Activated B cell treated with CpG ODN at 0.5 μM for 24 hours (primary cell): ENCODE data around the gene MAPK1IP1L. TPM values are rescaled to one million over a fixed set of nuclear protein-coding genes. Genes with fewer than 3 reads are reported as not detected.
"Not testable (repeated sequence)": the region's sequence is repeated elsewhere in the genome, so short reads cannot be mapped to it uniquely, and the experiment has no call there.

Experiments
- ATAC-seq: fragments of 200-7000 bp; cut with Tn5 transposase; one replicate; pipeline ENCODE4 v1.10.0; 2021; ENCODE audit warnings: low read depth, mild to moderate bottlenecking, moderate library complexity
- CTCF ChIA-PET: fragments of 350-600 bp; sonication (Branson Sonifier 250); formaldehyde crosslinking; loops from one replicate; lab custom pipeline; 2021; ENCODE audit warnings: antibody characterized with exemption; lab: Charles Lee
- POLR2A ChIA-PET: fragments of 350-600 bp; sonication (Branson Sonifier 250); formaldehyde crosslinking; loops from one replicate; lab custom pipeline; 2021; ENCODE audit warnings: antibody characterized with exemption; lab: Charles Lee
- DNase-seq: peaks from one replicate; pipeline ENCODE4 v3.0.0; 2022
- H3K27ac Mint-ChIP-seq: one replicate; pipeline ENCODE4 v1.8.0; 2020; ENCODE audit warnings: mixed read lengths
- H3K27me3 Mint-ChIP-seq: one replicate; pipeline ENCODE4 v1.8.0; 2021; ENCODE audit warnings: mixed read lengths
- H3K36me3 Mint-ChIP-seq: one replicate; pipeline ENCODE4 v1.8.0; 2021; ENCODE audit warnings: low read depth, mixed read lengths
- H3K4me1 Mint-ChIP-seq: one replicate; pipeline ENCODE4 v1.8.0; 2021; ENCODE audit warnings: mixed read lengths
- H3K4me3 Mint-ChIP-seq: one replicate; pipeline ENCODE4 v1.8.0; 2020; ENCODE audit warnings: mild to moderate bottlenecking, mixed read lengths
- H3K9me3 Mint-ChIP-seq: one replicate; pipeline ENCODE4 v1.8.0; 2020; ENCODE audit warnings: mixed read lengths
- intact Hi-C: fragments of 100-400 bp; cut with micrococcal nuclease; formaldehyde crosslinking; loops from one replicate; pipeline ENCODE4 v1.15.1; 2024
- total RNA-seq: library from RNA; stranded (reverse); gene quantifications from 2 replicates; pipeline ENCODE4 v1.2.3, GENCODE V29; 2022
- TF ChIP-seq, protein P1 (sequence below): fragments of 200-600 bp; IDR thresholded peaks from one replicate; pipeline ENCODE4 v1.8.0; 2022; ENCODE audit warnings: antibody characterized with exemption, mild to moderate bottlenecking

MAPK1IP1L gene
- total RNA-seq, 1 donor from 2014 or later: 130 TPM

DNA sequence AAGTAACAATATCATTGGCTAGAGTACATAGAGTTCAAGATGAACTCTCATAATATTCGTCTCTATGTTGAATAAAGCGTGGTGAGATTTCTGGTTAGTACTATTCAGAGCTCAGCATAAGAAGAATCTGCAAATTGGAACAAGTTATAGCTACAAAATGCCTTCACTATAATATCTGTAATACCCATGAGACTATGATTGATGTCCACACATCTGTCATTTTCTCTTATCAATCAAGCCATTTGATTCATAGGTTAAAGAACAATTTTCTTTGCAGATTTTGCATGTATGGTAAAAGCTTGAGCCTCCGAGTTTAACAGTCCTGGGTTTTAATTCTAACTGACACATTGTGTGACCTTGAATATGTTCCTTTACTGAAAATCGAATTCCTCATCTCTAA lies 23.0 kb upstream of the MAPK1IP1L start:
- H3K27ac Mint-ChIP-seq: peak overlapping the region; percentile 92
- intact Hi-C loops: no loop called here
- ATAC-seq (no peak), DNase-seq (no peak)
- ChIA-PET POLR2A (interaction anchor here (0.5 to 3.2 kb wide), 2 partner anchors 23 to 29 kb away, joined by 3 to 42 read pairs; partner anchors contain the start of gene MAPK1IP1L), CTCF (interaction anchor here (0.8 to 1.0 kb wide), 2 partner anchors 22 to 133 kb away, joined by 4 to 6 read pairs; partner anchors contain the start of gene MAPK1IP1L)
- peaks cover 50% of the 10 kb centered on the region for H3K4me1 Mint-ChIP-seq
- no peaks in the 10 kb centered on the region for H3K27me3 Mint-ChIP-seq
- H3K9me3 Mint-ChIP-seq: no peaks in the 10 kb centered on the region
- peak overlapping the region; percentile 95 for H3K4me3 Mint-ChIP-seq
- TF ChIP-seq, protein P1, sequence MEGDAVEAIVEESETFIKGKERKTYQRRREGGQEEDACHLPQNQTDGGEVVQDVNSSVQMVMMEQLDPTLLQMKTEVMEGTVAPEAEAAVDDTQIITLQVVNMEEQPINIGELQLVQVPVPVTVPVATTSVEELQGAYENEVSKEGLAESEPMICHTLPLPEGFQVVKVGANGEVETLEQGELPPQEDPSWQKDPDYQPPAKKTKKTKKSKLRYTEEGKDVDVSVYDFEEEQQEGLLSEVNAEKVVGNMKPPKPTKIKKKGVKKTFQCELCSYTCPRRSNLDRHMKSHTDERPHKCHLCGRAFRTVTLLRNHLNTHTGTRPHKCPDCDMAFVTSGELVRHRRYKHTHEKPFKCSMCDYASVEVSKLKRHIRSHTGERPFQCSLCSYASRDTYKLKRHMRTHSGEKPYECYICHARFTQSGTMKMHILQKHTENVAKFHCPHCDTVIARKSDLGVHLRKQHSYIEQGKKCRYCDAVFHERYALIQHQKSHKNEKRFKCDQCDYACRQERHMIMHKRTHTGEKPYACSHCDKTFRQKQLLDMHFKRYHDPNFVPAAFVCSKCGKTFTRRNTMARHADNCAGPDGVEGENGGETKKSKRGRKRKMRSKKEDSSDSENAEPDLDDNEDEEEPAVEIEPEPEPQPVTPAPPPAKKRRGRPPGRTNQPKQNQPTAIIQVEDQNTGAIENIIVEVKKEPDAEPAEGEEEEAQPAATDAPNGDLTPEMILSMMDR: no peak
- H3K36me3 Mint-ChIP-seq: peaks cover 15% of the 10 kb centered on the region

DNA sequence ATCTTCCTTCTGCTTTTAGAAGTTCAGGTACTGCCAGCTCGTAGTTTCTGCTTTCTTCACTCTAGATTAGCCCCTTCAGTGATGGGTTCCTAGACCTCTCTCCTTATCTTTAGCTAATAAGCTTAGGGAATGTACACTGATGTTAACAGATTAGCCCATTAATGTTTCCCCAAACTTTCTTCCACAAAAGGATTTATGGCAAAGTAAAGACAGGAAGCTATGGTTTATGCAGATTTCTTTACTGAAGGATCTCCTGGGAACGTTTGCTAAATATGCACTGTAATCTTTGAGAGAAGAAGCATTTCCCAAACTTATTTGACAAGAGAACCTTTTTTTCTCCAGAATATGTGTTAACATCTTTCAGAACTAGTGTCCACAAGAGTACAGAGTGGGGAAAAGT lies 20.3 kb upstream of the MAPK1IP1L start:
- no peaks in the 10 kb centered on the region for H3K27me3 Mint-ChIP-seq
- intact Hi-C loops: no loop called here
- H3K36me3 Mint-ChIP-seq: peaks cover 30% of the 10 kb centered on the region
- POLR2A ChIA-PET: interaction anchor here (0.9 to 1.8 kb wide), 2 partner anchors 20 to 162 kb away, joined by 5 to 11 read pairs; partner anchors contain the start of gene MAPK1IP1L
- CTCF ChIA-PET: interaction anchor here (1.4 kb wide), 1 partner anchor 20 kb away, joined by 9 read pairs; the partner anchor contains the start of gene MAPK1IP1L
- H3K9me3 Mint-ChIP-seq: no peaks in the 10 kb centered on the region
- peaks cover 43% of the 10 kb centered on the region for H3K4me1 Mint-ChIP-seq
- H3K27ac Mint-ChIP-seq: no peak overlapping the region
- ATAC-seq: no peak
- TF ChIP-seq, protein P1: no peak
- H3K4me3 Mint-ChIP-seq: no peak overlapping the region
- DNase-seq: no peak

GRCh38 chr14:55037995-55038394 lies 13.5 kb upstream of the MAPK1IP1L start:
- ChIA-PET POLR2A (interaction anchor here (1.5 to 1.9 kb wide), 2 partner anchors 11 to 13 kb away, joined by 4 to 9 read pairs; partner anchors contain the start of genes MAPK1IP1L, SOCS4 and WDHD1), CTCF (interaction anchor here (1.6 kb wide), 1 partner anchor 13 kb away, joined by 4 read pairs; the partner anchor contains the start of gene MAPK1IP1L)
- ATAC-seq, H3K4me3 Mint-ChIP-seq, H3K9me3 Mint-ChIP-seq, DNase-seq, H3K27me3 Mint-ChIP-seq, intact Hi-C loops, H3K4me1 Mint-ChIP-seq, H3K27ac Mint-ChIP-seq: not testable (repeated sequence)
- peaks cover 52% of the 10 kb centered on the region for H3K36me3 Mint-ChIP-seq

DNA sequence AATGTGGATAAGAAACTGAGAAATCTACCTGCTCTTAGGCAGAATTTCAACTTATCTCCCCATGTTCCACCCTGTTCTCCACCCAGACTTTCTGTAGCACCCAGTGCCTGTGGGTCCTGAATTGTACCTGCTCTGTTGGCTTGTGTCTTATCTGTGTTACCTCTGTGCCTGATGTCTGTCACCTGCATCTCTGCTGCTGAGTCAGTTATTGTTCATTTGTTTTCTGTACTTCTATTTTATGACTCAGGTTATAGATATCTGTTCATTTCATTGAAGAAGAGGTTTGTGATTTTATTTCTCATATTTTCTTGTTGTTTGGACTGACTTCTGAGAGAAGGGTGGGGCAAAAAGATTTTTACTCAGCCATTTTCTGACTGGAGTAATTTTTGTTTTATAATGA lies 12.7 kb upstream of the MAPK1IP1L start:
- Mint-ChIP-seq H3K27ac (no peak overlapping the region), H3K36me3 (peaks cover 56% of the 10 kb centered on the region), H3K27me3 (no peaks in the 10 kb centered on the region), H3K4me1 (peaks cover 5% of the 10 kb centered on the region), H3K9me3 (peaks cover 5% of the 10 kb centered on the region), H3K4me3 (no peak overlapping the region)
- TF ChIP-seq, protein P1: no peak
- DNase-seq (no peak), ATAC-seq (no peak)
- ChIA-PET CTCF (interaction anchor here (1.6 kb wide), 1 partner anchor 12 kb away, joined by 4 read pairs; the partner anchor contains the start of gene MAPK1IP1L), POLR2A (interaction anchor here (1.5 to 1.9 kb wide), 2 partner anchors 12 to 13 kb away, joined by 4 to 9 read pairs; partner anchors contain the start of genes MAPK1IP1L, SOCS4 and WDHD1)
- intact Hi-C loops: no loop called here

- ATAC-seq (no peak), DNase-seq (no peak)
- intact Hi-C loops: no loop called here
- Mint-ChIP-seq H3K27ac (no peak overlapping the region), H3K9me3 (no peaks in the 10 kb centered on the region), H3K4me3 (no peak overlapping the region), H3K4me1 (peaks cover 11% of the 10 kb centered on the region), H3K27me3 (no peaks in the 10 kb centered on the region), H3K36me3 (peaks cover 34% of the 10 kb centered on the region)
- ChIA-PET CTCF (no interaction called here), POLR2A (no interaction called here)
- TF ChIP-seq, protein P1: no peak
These were observed 7.9 kb upstream of the MAPK1IP1L start for GRCh38 chr14:55043528-55043927.
